HepG2 (cell line): ENCODE measurements around the gene CCDC33. TPM values are rescaled to one million over a fixed set of nuclear protein-coding genes. Genes with fewer than 3 reads are reported as not detected.

Experiments used
- CEBPG ChIP-seq: IDR thresholded peaks from 2 replicates; pipeline ENCODE4 v1.6.1; 2016
- EP300 ChIP-seq, 3 experiments: sonication (generic) in 1 of 3; formaldehyde crosslinking in 1 of 3; IDR thresholded peaks; 2 replicates each; pipeline versions ENCODE4 v1.5.1 to v1.6.1; 2011 to 2020; ENCODE audit warnings: low read depth in 2 of 3, low read length in 2 of 3, borderline replicate concordance in 1 of 3, improper control_type of control experiment in 1 of 3, mild to moderate bottlenecking in 1 of 3, missing genetic modification reagents in 1 of 3, moderate library complexity in 1 of 3
- GTF3A ChIP-seq: sonication (generic); formaldehyde crosslinking; conservative IDR thresholded peaks from 2 replicates; pipeline ENCODE4 v1.4.0; 2020; ENCODE audit warnings: mild to moderate bottlenecking, missing genetic modification reagents
- SRSF1 ChIP-seq: fragments of 200-400 bp; formaldehyde crosslinking; optimal IDR thresholded peaks from 2 replicates; pipeline ENCODE3; 2017; ENCODE audit warnings: mild to moderate bottlenecking, low read depth, low read length, moderate library complexity
- TCF12 ChIP-seq, 2 experiments: fragments of 450-650 bp in 1 of 2; sonication (generic) in 1 of 2; formaldehyde crosslinking in 1 of 2; IDR thresholded peaks; 2 replicates each; pipeline versions ENCODE4 v1.6.1 to v1.8.0; 2017 to 2022; ENCODE audit warnings: antibody characterized with exemption in 1 of 2, mild to moderate bottlenecking in 1 of 2, missing genetic modification reagents in 1 of 2, moderate library complexity in 1 of 2
- ZBTB21 ChIP-seq: sonication (generic); formaldehyde crosslinking; IDR thresholded peaks from 2 replicates; pipeline ENCODE4 v1.4.0; 2020; ENCODE audit warnings: missing genetic modification reagents
- ZNF282 ChIP-seq: fragments of 450-650 bp; IDR thresholded peaks from 2 replicates; pipeline ENCODE4 v1.6.1; 2018; ENCODE audit not compliant: partially characterized antibody
- ZNF33B ChIP-seq: sonication (generic); formaldehyde crosslinking; IDR thresholded peaks from 2 replicates; pipeline ENCODE4 v1.5.1; 2020; ENCODE audit warnings: mild to moderate bottlenecking, missing genetic modification reagents
- ZNF543 ChIP-seq: sonication (generic); formaldehyde crosslinking; IDR thresholded peaks from 2 replicates; pipeline ENCODE4 v1.4.0; 2020; ENCODE audit warnings: mild to moderate bottlenecking, missing genetic modification reagents
- ZNF563 ChIP-seq: sonication (generic); formaldehyde crosslinking; IDR thresholded peaks from 2 replicates; pipeline ENCODE4 v1.8.0; 2022; ENCODE audit warnings: mild to moderate bottlenecking, moderate library complexity, missing genetic modification reagents
- polyA plus RNA-seq, 8 experiments: library from polyadenylated mRNA; depleted of rRNA in 3 of 8; stranded (reverse) in 7 of 8; unstranded in 1 of 8; fragments of >200 nt; fragmentation: Illumina TruSeq in 4 of 8; extraction: Trizol in 4 of 8; gene quantifications; 2 replicates each; pipeline versions ENCODE4 v1.2.1 to v1.2.3, GENCODE V29; 2011 to 2016; ENCODE audit warnings: low read depth in 4 of 8, missing spikeins in 1 of 8, mixed read lengths in 1 of 8; ENCODE audit not compliant: insufficient read depth in 1 of 8
- total RNA-seq, 5 experiments: library from RNA; depleted of rRNA; stranded (reverse); fragments of >200 nt; fragmentation: Illumina TruSeq; extraction: Trizol; gene quantifications; 2 replicates each; pipeline ENCODE4 v1.2.3, GENCODE V29; 2016; ENCODE audit warnings: low read depth in 1 of 5
- TF ChIP-seq, protein P1 (sequence below): sonication (generic); formaldehyde crosslinking; IDR thresholded peaks from 2 replicates; pipeline ENCODE4 v1.5.0; 2020; ENCODE audit warnings: missing genetic modification reagents
- TF ChIP-seq, protein P2 (sequence below): sonication (generic); formaldehyde crosslinking; IDR thresholded peaks from 2 replicates; pipeline ENCODE4 v1.8.1; 2023; ENCODE audit warnings: mild to moderate bottlenecking, missing genetic modification reagents
- TF ChIP-seq, protein P3 (sequence below): sonication (generic); formaldehyde crosslinking; IDR thresholded peaks from 2 replicates; pipeline ENCODE4 v1.4.0; 2020; ENCODE audit warnings: missing genetic modification reagents

CCDC33 gene
- total and polyA plus RNA-seq, 2 of the 13 experiments (the other 11 are each of a cell fraction or from before 2014, with no cell fraction given) = 0.30 TPM; not detected in 1

DNA sequence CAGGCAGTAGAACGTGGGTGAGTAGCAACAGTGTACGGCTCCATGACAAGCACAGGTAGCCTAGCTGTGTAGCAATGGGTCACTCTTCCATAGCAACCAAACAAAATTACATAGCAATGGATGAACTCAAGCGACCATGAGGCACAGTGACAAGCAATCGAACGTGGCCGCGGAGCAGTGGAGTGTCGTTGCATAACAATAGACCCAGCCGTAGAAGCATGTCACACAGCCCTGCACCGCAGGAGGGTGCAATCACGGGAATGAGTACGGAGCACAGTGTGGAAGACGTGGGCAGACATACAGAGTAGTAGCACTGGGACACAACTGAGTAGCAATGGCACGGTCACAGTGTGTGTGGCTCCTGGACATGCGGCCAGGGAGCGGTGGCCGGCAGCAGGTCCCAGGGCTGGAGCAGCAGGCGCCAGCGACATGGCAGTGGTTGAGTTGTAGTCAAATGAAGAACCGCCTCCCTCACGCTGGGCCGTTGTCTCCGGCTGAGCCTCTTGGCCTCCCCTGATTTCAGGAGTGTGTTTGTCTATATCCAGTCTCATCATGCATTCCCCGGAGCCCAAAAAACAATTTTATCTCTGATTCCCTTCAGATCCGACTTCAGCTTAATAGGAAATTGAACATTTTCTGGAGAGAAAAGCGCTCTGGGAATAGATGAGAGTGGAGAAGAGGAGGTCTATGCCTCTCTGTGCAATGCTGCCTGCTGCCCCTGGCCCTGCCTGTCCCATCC, 64.1 kb downstream of the CCDC33 start (continued):
- TF ChIP-seq, protein P1, sequence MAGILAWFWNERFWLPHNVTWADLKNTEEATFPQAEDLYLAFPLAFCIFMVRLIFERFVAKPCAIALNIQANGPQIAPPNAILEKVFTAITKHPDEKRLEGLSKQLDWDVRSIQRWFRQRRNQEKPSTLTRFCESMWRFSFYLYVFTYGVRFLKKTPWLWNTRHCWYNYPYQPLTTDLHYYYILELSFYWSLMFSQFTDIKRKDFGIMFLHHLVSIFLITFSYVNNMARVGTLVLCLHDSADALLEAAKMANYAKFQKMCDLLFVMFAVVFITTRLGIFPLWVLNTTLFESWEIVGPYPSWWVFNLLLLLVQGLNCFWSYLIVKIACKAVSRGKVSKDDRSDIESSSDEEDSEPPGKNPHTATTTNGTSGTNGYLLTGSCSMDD (CRISPR knock-in tag) = no peak
- TF ChIP-seq ZNF543 (CRISPR knock-in tag) = no peak
- TF ChIP-seq, protein P2, sequence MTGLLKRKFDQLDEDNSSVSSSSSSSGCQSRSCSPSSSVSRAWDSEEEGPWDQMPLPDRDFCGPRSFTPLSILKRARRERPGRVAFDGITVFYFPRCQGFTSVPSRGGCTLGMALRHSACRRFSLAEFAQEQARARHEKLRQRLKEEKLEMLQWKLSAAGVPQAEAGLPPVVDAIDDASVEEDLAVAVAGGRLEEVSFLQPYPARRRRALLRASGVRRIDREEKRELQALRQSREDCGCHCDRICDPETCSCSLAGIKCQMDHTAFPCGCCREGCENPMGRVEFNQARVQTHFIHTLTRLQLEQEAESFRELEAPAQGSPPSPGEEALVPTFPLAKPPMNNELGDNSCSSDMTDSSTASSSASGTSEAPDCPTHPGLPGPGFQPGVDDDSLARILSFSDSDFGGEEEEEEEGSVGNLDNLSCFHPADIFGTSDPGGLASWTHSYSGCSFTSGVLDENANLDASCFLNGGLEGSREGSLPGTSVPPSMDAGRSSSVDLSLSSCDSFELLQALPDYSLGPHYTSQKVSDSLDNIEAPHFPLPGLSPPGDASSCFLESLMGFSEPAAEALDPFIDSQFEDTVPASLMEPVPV (CRISPR knock-in tag) = no peak
- no peak for TF ChIP-seq ZNF33B (CRISPR knock-in tag)
- TF ChIP-seq ZNF563 (CRISPR knock-in tag) = no peak
- TF ChIP-seq, protein P3, sequence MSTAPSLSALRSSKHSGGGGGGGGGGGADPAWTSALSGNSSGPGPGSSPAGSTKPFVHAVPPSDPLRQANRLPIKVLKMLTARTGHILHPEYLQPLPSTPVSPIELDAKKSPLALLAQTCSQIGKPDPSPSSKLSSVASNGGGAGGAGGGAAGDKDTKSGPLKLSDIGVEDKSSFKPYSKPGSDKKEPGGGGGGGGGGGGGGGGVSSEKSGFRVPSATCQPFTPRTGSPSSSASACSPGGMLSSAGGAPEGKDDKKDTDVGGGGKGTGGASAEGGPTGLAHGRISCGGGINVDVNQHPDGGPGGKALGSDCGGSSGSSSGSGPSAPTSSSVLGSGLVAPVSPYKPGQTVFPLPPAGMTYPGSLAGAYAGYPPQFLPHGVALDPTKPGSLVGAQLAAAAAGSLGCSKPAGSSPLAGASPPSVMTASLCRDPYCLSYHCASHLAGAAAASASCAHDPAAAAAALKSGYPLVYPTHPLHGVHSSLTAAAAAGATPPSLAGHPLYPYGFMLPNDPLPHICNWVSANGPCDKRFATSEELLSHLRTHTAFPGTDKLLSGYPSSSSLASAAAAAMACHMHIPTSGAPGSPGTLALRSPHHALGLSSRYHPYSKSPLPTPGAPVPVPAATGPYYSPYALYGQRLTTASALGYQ (CRISPR knock-in tag) = no peak
- no peak for TF ChIP-seq ZNF282
- 0 out of 2 replicates have a peak, but pooled peaks have one; percentile 21 for TF ChIP-seq CEBPG (CRISPR knock-in tag)
- TF ChIP-seq SRSF1 = no peak
- TF ChIP-seq EP300 (IDR thresholded peaks at IDR 0.05; ENCODE audit: low read depth in 2 of 2, low read length in 2 of 2) = no peak
- no peak for TF ChIP-seq EP300 (CRISPR knock-in tag; IDR thresholded peaks at IDR 0.05; ENCODE audit: borderline replicate concordance)
- no peak for TF ChIP-seq TCF12 (IDR thresholded peaks at IDR 0.05)
- no peak for TF ChIP-seq TCF12 (CRISPR knock-in tag; IDR thresholded peaks at IDR 0.05)
- no peak for TF ChIP-seq ZBTB21 (CRISPR knock-in tag)
- no peak for TF ChIP-seq GTF3A (CRISPR knock-in tag)
